ENCODE data around the gene ZNF326.

ZNF326 gene

DNA sequence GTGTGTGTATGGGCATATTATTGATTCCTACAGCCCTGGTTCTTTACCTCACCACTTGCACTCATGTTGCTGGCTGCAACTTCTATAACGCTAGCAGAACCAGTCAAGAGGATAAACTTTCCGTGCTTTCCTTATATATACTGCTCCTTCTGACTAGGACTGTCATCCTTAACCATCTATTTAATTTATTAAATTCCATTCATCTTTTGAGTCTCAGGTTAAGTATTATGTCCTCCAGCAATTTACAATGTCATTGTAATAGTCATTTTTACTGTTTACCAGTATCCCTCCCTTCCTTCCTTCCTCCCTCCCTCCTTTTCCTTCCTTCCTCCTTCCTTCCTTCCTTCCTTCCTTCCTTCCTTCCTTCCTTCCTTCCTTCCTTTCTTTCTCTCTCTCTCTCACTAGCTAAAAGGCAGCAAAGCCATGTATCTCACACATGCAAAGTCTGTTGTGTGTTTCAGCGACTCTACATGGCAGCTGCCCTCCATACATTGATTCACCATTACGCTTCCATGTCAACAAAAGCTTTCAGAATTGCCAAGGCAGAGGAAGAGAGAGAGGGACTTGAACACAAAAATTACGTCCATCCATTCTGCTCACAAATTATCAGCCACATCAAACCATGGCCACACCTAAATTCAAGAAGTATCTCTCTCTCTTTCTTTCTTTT, 73.8 kb downstream of the ZNF326 start:
- no peak overlapping the region for H3K27ac ChIP-seq (ENCODE audit: low read depth, low read length)
- H3K9ac ChIP-seq (ENCODE audit: low read depth in 1 of 2, low read length in 2 of 2), result no peak overlapping the region
- no peaks in the 10 kb centered on the region for H3K36me3 ChIP-seq (ENCODE audit: control insufficient read depth in 1 of 2, insufficient read depth in 2 of 2, low read length in 2 of 2)
- no peak overlapping the region for H3K4me3 ChIP-seq (ENCODE audit: low read depth in 1 of 2, low read length in 2 of 2)
- no peaks in the 10 kb centered on the region for H3K9me3 ChIP-seq (ENCODE audit: control insufficient read depth in 1 of 2, low read length in 2 of 2)
- H3K4me1 ChIP-seq (ENCODE audit: control insufficient read depth in 1 of 2, insufficient read depth in 2 of 2, low read length in 2 of 2), result peaks cover 0 to 6% of the 10 kb centered on the region in 2 donors
- peaks cover 0 to under 1% of the 10 kb centered on the region in 2 donors for H3K27me3 ChIP-seq (ENCODE audit: control insufficient read depth in 1 of 2, insufficient read depth in 2 of 2, low read length in 2 of 2)

DNA sequence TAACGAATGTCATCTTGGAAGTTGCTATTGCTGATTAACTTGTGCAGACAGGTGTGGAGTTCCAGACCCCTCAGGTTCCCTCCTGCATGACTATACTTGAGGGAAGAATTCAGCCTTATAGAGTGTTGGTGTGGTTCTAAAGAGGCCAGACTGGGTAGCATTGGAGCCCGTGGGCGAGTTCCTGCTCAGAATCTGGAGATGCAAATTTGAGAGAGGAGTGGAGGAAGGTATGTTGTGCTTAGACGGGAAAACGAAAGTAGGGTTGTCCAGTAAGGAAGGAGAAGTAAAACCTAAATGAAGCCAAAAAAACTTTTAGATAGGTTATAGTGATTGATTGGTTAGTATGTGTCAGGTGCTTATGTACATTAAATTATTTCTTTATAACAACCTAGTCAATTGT, 79.2 kb downstream of the ZNF326 start:
- Histone ChIP-seq H3K4me3 (ENCODE audit: low read depth in 1 of 2, low read length in 2 of 2) (no peak overlapping the region), H3K36me3 (ENCODE audit: control insufficient read depth in 1 of 2, insufficient read depth in 2 of 2, low read length in 2 of 2) (no peaks in the 10 kb centered on the region), H3K9me3 (ENCODE audit: control insufficient read depth in 1 of 2, low read length in 2 of 2) (no peaks in the 10 kb centered on the region), H3K27me3 (ENCODE audit: control insufficient read depth in 1 of 2, insufficient read depth in 2 of 2, low read length in 2 of 2) (peaks cover 0 to 2% of the 10 kb centered on the region in 2 donors), H3K4me1 (ENCODE audit: control insufficient read depth in 1 of 2, insufficient read depth in 2 of 2, low read length in 2 of 2) (no peaks in the 10 kb centered on the region), H3K9ac (ENCODE audit: low read depth in 1 of 2, low read length in 2 of 2) (no peak overlapping the region), H3K27ac (ENCODE audit: low read depth, low read length) (no peak overlapping the region)

GRCh38 chr1:90074566-90074965, 79.7 kb downstream of the ZNF326 start:
- H3K4me1 ChIP-seq (ENCODE audit: control insufficient read depth in 1 of 2, insufficient read depth in 2 of 2, low read length in 2 of 2), result no peaks in the 10 kb centered on the region
- H3K27ac ChIP-seq (ENCODE audit: low read depth, low read length), result no peak overlapping the region
- peaks cover 0 to 2% of the 10 kb centered on the region in 2 donors for H3K27me3 ChIP-seq (ENCODE audit: control insufficient read depth in 1 of 2, insufficient read depth in 2 of 2, low read length in 2 of 2)
- H3K4me3 ChIP-seq (ENCODE audit: low read depth in 1 of 2, low read length in 2 of 2), result no peak overlapping the region
- no peak overlapping the region for H3K9ac ChIP-seq (ENCODE audit: low read depth in 1 of 2, low read length in 2 of 2)
- H3K36me3 ChIP-seq (ENCODE audit: control insufficient read depth in 1 of 2, insufficient read depth in 2 of 2, low read length in 2 of 2), result no peaks in the 10 kb centered on the region
- H3K9me3 ChIP-seq (ENCODE audit: control insufficient read depth in 1 of 2, low read length in 2 of 2), result no peaks in the 10 kb centered on the region

GRCh38 chr1:90074970-90075391, 80.1 kb downstream of the ZNF326 start:
- H3K9me3 ChIP-seq (ENCODE audit: control insufficient read depth in 1 of 2, low read length in 2 of 2), result no peaks in the 10 kb centered on the region
- H3K4me1 ChIP-seq (ENCODE audit: control insufficient read depth in 1 of 2, insufficient read depth in 2 of 2, low read length in 2 of 2), result no peaks in the 10 kb centered on the region
- H3K4me3 ChIP-seq (ENCODE audit: low read depth in 1 of 2, low read length in 2 of 2), result no peak overlapping the region
- peaks cover 0 to 2% of the 10 kb centered on the region in 2 donors for H3K27me3 ChIP-seq (ENCODE audit: control insufficient read depth in 1 of 2, insufficient read depth in 2 of 2, low read length in 2 of 2)
- H3K9ac ChIP-seq (ENCODE audit: low read depth in 1 of 2, low read length in 2 of 2), result no peak overlapping the region
- H3K36me3 ChIP-seq (ENCODE audit: control insufficient read depth in 1 of 2, insufficient read depth in 2 of 2, low read length in 2 of 2), result no peaks in the 10 kb centered on the region
- H3K27ac ChIP-seq (ENCODE audit: low read depth, low read length), result no peak overlapping the region

DNA sequence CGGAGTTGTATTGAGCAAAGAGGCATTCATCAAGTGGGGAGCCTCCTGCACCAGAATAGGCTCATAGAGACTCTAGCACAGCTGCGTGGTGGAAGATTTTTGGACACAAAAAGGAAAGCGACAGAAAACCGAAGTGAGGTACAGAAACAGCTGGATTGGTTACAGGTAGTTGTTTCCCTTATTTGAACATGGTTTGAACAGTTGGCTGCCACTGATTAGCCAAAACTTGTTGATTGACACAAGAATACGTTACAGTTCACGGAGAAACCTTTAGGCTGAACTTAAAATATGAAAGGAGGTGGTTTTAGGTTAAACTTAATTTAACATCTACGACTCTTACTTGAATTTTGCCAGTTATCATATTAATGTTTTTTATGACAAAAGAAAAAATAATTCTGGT, 89.1 kb downstream of the ZNF326 start:
- no peaks in the 10 kb centered on the region for H3K4me1 ChIP-seq (ENCODE audit: control insufficient read depth in 1 of 2, insufficient read depth in 2 of 2, low read length in 2 of 2)
- H3K4me3 ChIP-seq (ENCODE audit: low read depth in 1 of 2, low read length in 2 of 2), result no peak overlapping the region
- no peak overlapping the region for H3K9ac ChIP-seq (ENCODE audit: low read depth in 1 of 2, low read length in 2 of 2)
- H3K27ac ChIP-seq (ENCODE audit: low read depth, low read length), result no peak overlapping the region
- H3K27me3 ChIP-seq (ENCODE audit: control insufficient read depth in 1 of 2, insufficient read depth in 2 of 2, low read length in 2 of 2), result peaks cover 0 to 16% of the 10 kb centered on the region in 2 donors
- no peaks in the 10 kb centered on the region for H3K9me3 ChIP-seq (ENCODE audit: control insufficient read depth in 1 of 2, low read length in 2 of 2)
- no peaks in the 10 kb centered on the region for H3K36me3 ChIP-seq (ENCODE audit: control insufficient read depth in 1 of 2, insufficient read depth in 2 of 2, low read length in 2 of 2)

Measured in duodenal mucosa (tissue), 2 donors.